Karpas-422 (cell line): ENCODE results near the gene GMIP. TPM values are rescaled to one million over a fixed set of nuclear protein-coding genes. Genes with fewer than 3 reads are reported as not detected.
A peak's percentile ranks its signal among the peaks of the same experiment; 100 is the strongest.

Source experiments
- DNase-seq: peaks from one replicate; pipeline ENCODE4 v3.0.0-alpha.2; 2015
- H2AFZ ChIP-seq: fragments of 200-600 bp; sonication (generic); 2 replicates; pipeline ENCODE4 v1.6.1; 2014; ENCODE audit warnings: antibody characterized with exemption, low read length, mixed read lengths
- H3K27ac ChIP-seq: fragments of 200-600 bp; sonication (generic); 2 replicates; pipeline ENCODE4 v1.5.1; 2014; ENCODE audit warnings: mild to moderate bottlenecking, low read length, moderate library complexity
- H3K27me3 ChIP-seq: fragments of 200-600 bp; sonication (generic); 2 replicates; pipeline ENCODE4 v1.6.1; 2014; ENCODE audit warnings: low read length, mixed read lengths
- H3K36me3 ChIP-seq: fragments of 200-600 bp; sonication (generic); 2 replicates; pipeline ENCODE4 v1.6.1; 2014; ENCODE audit warnings: low read length, mixed read lengths; ENCODE audit not compliant: insufficient read depth
- H3K4me1 ChIP-seq: fragments of 200-600 bp; sonication (generic); 2 replicates; pipeline ENCODE4 v1.6.1; 2014; ENCODE audit warnings: mild to moderate bottlenecking, low read length, mixed read lengths
- H3K4me2 ChIP-seq: fragments of 200-600 bp; sonication (generic); 2 replicates; pipeline ENCODE4 v1.6.1; 2014; ENCODE audit warnings: low read length, low read depth, mild to moderate bottlenecking; ENCODE audit not compliant: poor library complexity, severe bottlenecking
- H3K4me3 ChIP-seq: fragments of 200-600 bp; sonication (generic); 2 replicates; pipeline ENCODE4 v1.5.1; 2014; ENCODE audit warnings: mild to moderate bottlenecking, antibody characterized with exemption, low read length, mixed read lengths
- H3K79me2 ChIP-seq: fragments of 200-600 bp; sonication (generic); 2 replicates; pipeline ENCODE4 v1.6.1; 2014; ENCODE audit warnings: mild to moderate bottlenecking, low read length, mixed read lengths
- H3K9ac ChIP-seq: fragments of 200-600 bp; sonication (generic); 2 replicates; pipeline ENCODE4 v1.6.0; 2014; ENCODE audit warnings: low read length
- H3K9me2 ChIP-seq: fragments of 200-600 bp; sonication (generic), shearing (Covaris generic); replicated peaks from 2 replicates; pipeline ENCODE4 v1.6.0; 2014; ENCODE audit warnings: mild to moderate bottlenecking, low read length, moderate library complexity; ENCODE audit not compliant: insufficient read depth
- H3K9me3 ChIP-seq: fragments of 300-700, 200-600 bp; sonication (generic); 2 replicates; pipeline ENCODE4 v1.6.1; 2014; ENCODE audit warnings: low read length, mixed read lengths
- H4K20me1 ChIP-seq: fragments of 200-600 bp; sonication (generic); 2 replicates; pipeline ENCODE4 v1.6.1; 2014; ENCODE audit warnings: mild to moderate bottlenecking, antibody characterized with exemption, low read length, low read depth; ENCODE audit not compliant: insufficient read depth
- total RNA-seq: library from RNA; depleted of rRNA; stranded (reverse); fragments of >200 nt; shearing (Covaris generic); gene quantifications from 2 replicates; pipeline ENCODE4 v1.2.3, GENCODE V29; 2014; ENCODE audit warnings: low replicate concordance; rRNA removed

The GMIP gene
- total RNA-seq, 1 experiment from 2014 or later, result 24.3 TPM

- no peak overlapping the region for H3K9ac ChIP-seq
- H3K79me2 ChIP-seq, result no peaks in the 10 kb centered on the region
- H3K4me2 ChIP-seq, result no peak overlapping the region
- H3K9me3 ChIP-seq, result no peaks in the 10 kb centered on the region
- H2AFZ ChIP-seq, result no peak overlapping the region
- H3K4me1 ChIP-seq, result no peaks in the 10 kb centered on the region
- H3K4me3 ChIP-seq, result no peak overlapping the region
- no peaks in the 10 kb centered on the region for H4K20me1 ChIP-seq
- H3K9me2 ChIP-seq, result no peaks in the 10 kb centered on the region
- no peak overlapping the region for H3K27ac ChIP-seq
- DNase-seq, result no peak
- no peaks in the 10 kb centered on the region for H3K36me3 ChIP-seq
- H3K27me3 ChIP-seq, result no peaks in the 10 kb centered on the region
Measured at GRCh38 chr19:19584356-19584755, 59.1 kb downstream of the GMIP start.

- DNase-seq, result no peak
- no peak overlapping the region for H3K4me3 ChIP-seq
- H3K27ac ChIP-seq, result no peak overlapping the region
- H3K9me3 ChIP-seq, result no peaks in the 10 kb centered on the region
- no peaks in the 10 kb centered on the region for H3K27me3 ChIP-seq
- no peak overlapping the region for H3K4me2 ChIP-seq
- no peaks in the 10 kb centered on the region for H3K79me2 ChIP-seq
- H4K20me1 ChIP-seq, result no peaks in the 10 kb centered on the region
- H2AFZ ChIP-seq, result no peak overlapping the region
- H3K9me2 ChIP-seq, result no peaks in the 10 kb centered on the region
- H3K36me3 ChIP-seq, result no peaks in the 10 kb centered on the region
- no peaks in the 10 kb centered on the region for H3K4me1 ChIP-seq
- no peak overlapping the region for H3K9ac ChIP-seq
Measured at GRCh38 chr19:19582471-19582870, 61.0 kb downstream of the GMIP start.

GRCh38 chr19:19581391-19581790, 62.1 kb downstream of the GMIP start:
- Histone ChIP-seq H3K9me3 (no peaks in the 10 kb centered on the region), H3K27ac (no peak overlapping the region)

GRCh38 chr19:19580418-19580817, 63.0 kb downstream of the GMIP start:
- no peaks in the 10 kb centered on the region for H3K9me2 ChIP-seq
- no peaks in the 10 kb centered on the region for H3K4me1 ChIP-seq
- no peak overlapping the region for H3K4me2 ChIP-seq
- H3K9ac ChIP-seq, result no peak overlapping the region
- H3K4me3 ChIP-seq, result no peak overlapping the region
- no peak overlapping the region for H3K27ac ChIP-seq
- no peaks in the 10 kb centered on the region for H3K79me2 ChIP-seq
- no peaks in the 10 kb centered on the region for H4K20me1 ChIP-seq
- no peak overlapping the region for H2AFZ ChIP-seq
- no peaks in the 10 kb centered on the region for H3K9me3 ChIP-seq
- no peaks in the 10 kb centered on the region for H3K36me3 ChIP-seq
- no peaks in the 10 kb centered on the region for H3K27me3 ChIP-seq
- no peak for DNase-seq

More at GRCh38 chr19:19581391-19581790, 62.1 kb downstream of the GMIP start:
- Histone ChIP-seq H4K20me1 (no peaks in the 10 kb centered on the region), H3K79me2 (no peaks in the 10 kb centered on the region), H3K4me1 (no peaks in the 10 kb centered on the region), H3K9ac (no peak overlapping the region), H2AFZ (no peak overlapping the region), H3K4me3 (no peak overlapping the region), H3K4me2 (no peak overlapping the region), H3K9me2 (no peaks in the 10 kb centered on the region), H3K27me3 (no peaks in the 10 kb centered on the region), H3K36me3 (no peaks in the 10 kb centered on the region)
- no peak for DNase-seq

- Histone ChIP-seq H3K79me2 (no peaks in the 10 kb centered on the region), H3K9me2 (no peaks in the 10 kb centered on the region), H4K20me1 (no peaks in the 10 kb centered on the region), H3K36me3 (no peaks in the 10 kb centered on the region), H3K4me3 (no peak overlapping the region), H3K9ac (no peak overlapping the region), H2AFZ (no peak overlapping the region), H3K4me1 (no peaks in the 10 kb centered on the region), H3K27me3 (no peaks in the 10 kb centered on the region), H3K9me3 (no peaks in the 10 kb centered on the region), H3K27ac (no peak overlapping the region), H3K4me2 (no peak overlapping the region)
- DNase-seq, result peak; percentile 22
Measured at GRCh38 chr19:19579533-19580361, 63.7 kb downstream of the GMIP start.

Other genes with a start within 250 kb of the GMIP start
- 38.4 and 63.4 TPM in 2 replicates for gene GATAD2A, start 238.0 kb downstream of the GMIP start, total RNA-seq
- 5.0 and 10.8 TPM in 2 replicates for gene TSSK6, start 128.1 kb downstream of the GMIP start, total RNA-seq
- 255 and 557 TPM in 2 replicates for gene NDUFA13, start 127.4 kb downstream of the GMIP start, total RNA-seq
- 7.9 and 11.4 TPM in 2 replicates for gene YJEFN3, start 114.7 kb downstream of the GMIP start, total RNA-seq
- gene CILP2, start 105.4 kb downstream of the GMIP start, total RNA-seq, result 0.15 and 0.87 TPM in 2 replicates
- gene PBX4, start 25.0 kb downstream of the GMIP start, total RNA-seq, result 0.25 TPM in 1 of 2 replicates, not detected in the other
- gene LPAR2, start 15.4 kb downstream of the GMIP start, total RNA-seq, result 18.9 and 22.0 TPM in 2 replicates
- 39.6 and 59.1 TPM in 2 replicates for gene ATP13A1, start 20.0 kb upstream of the GMIP start, total RNA-seq
- gene ZNF101, start 25.2 kb upstream of the GMIP start, total RNA-seq, result 12.4 and 15.0 TPM in 2 replicates
- 9.2 and 12.1 TPM in 2 replicates for gene ZNF14, start 89.5 kb upstream of the GMIP start, total RNA-seq
- gene ZNF506, start 178.1 kb upstream of the GMIP start, total RNA-seq, result 31.2 and 44.1 TPM in 2 replicates
- gene ZNF253, start 222.2 kb upstream of the GMIP start, total RNA-seq, result 6.5 and 25.3 TPM in 2 replicates